HG03095 (cell line): ENCODE results near the gene UPK3A.
A peak's percentile ranks its signal among the peaks of the same experiment; 100 is the strongest.
"Not testable (repeated sequence)": the region's sequence is repeated elsewhere in the genome, so short reads cannot be mapped to it uniquely, and the experiment has no call there.

Source experiments
- ATAC-seq: cut with Tn5 transposase; IDR thresholded peaks from one replicate; pipeline ENCODE4 v1.9.1; 2021; ENCODE audit warnings: moderate library complexity; ENCODE audit not compliant: unreplicated experiment

Gene UPK3A

DNA sequence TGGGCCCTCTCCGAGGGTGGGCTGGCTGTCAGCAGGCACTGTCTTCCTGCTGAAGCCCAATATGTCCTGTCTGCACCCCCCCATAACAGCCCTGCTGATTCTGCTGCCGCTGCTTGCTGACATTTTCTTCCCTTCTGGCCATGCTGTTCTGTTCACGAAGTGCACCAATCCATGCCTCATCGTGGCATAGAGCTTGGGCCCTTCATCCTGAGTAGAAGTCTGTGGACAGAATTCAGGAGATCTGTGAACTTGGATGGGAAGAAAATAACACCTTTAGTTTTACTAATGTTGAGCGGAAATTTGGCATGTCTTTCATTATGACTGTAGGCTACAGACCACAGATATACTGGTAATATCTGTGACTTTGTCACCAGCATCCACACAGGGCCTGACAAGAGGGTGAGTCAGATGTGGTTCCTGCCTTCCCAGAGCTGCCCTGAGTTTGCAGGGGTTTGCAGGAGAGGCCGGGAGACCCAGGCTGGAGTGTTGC lies 29.9 kb upstream of the UPK3A start:
- no peak for ATAC-seq

GRCh38 chr22:45257941-45258340 lies 26.8 kb upstream of the UPK3A start:
- ATAC-seq: not testable (repeated sequence)

DNA sequence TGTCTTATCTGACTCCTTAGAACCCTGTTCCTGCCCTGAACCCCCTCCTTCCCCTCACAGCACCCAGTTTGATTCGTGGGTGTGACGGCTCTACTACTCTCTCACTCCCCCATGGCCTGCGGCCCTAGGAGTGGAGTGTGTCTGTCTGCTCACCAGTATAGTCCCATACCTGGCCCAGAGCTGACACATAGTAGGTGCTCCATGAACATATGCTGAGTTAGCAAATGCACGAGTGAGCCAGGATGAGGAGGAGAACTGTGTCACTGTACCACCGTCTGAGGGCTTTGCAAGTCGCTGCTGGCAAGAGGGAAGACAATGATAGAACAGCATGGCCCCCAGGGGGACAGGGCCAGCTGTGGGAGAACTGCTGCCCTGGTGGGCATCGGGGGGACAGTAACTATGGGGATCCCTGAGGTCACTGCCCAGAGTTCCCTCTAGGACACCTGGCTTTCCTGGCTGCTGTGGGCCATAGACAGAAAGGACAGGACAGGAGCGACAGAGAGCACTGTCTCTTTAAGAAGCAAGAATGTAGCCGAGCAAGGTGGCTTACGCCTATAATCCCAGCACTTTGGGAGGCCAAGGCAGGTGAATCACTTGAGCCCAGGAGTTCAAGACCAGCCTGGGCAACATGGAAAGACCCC lies 24.9 kb upstream of the UPK3A start:
- no peak for ATAC-seq

- ATAC-seq: not testable (repeated sequence)
Observed at GRCh38 chr22:45260395-45260759, 24.4 kb upstream of the UPK3A start.

GRCh38 chr22:45261407-45262088 lies 23.2 kb upstream of the UPK3A start:
- no peak for ATAC-seq

GRCh38 chr22:45262195-45262930 lies 22.4 kb upstream of the UPK3A start:
- no peak for ATAC-seq

- peak; percentile 33 for ATAC-seq
Observed at GRCh38 chr22:45262931-45263462, 21.8 kb upstream of the UPK3A start.

DNA sequence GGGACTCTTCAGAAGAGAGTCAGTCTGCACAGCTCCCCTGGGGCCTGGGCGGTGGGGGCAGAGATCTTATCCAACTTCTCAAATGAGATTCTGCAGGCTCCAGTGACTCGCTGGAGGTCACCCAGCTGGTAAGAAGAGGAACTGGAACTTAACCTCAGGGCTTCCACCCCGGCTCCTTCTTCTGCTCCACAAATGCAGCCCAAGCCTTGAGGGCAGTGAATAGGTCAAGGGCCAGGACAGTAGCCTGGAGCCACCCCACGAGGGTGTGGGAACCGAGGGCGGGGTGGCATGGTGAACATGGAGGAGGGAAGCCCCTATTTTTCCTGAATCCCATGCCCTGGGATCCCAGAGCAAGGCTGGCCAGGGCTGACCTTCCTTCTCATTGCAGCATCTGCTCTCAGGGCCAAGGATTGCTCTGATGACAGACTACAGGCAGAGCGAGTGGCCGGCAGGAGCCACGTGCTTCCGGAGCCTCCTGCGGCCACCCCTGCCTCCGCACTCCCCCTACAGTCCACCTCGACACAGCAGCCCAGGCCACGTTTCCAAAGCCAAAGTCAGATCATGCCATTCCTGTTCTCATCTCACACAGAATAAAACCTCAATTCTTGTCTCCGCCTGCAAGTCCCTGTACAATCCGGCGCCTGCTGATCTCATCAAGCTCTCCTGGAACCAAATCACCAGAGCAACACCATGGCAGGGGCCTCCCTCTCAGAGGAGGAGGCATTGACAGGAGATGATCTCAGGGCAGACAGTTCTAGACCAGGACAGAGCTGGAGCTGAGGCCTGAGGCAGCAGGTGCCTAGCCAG lies 21.1 kb upstream of the UPK3A start:
- peak; percentile 64 for ATAC-seq

DNA sequence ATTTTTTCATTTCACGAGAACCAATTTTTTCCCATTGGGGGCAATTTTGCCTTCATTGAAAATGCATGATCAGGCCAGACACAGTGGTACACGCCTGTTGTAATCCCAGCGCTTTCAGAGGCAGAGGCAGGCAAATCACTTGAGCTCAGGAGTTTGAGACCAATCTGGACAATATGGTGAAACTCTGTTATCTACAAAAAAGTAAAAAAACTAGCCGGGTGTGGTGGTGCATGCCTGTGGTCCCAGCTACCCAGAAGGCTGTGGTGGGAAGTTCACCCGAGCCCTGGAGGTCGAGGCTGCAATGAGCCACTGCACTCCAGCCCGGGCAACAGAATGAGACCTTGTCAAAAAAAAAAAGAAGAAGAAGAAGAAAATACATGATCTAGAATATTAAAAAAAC lies 19.2 kb upstream of the UPK3A start:
- no peak for ATAC-seq

GRCh38 chr22:45268167-45268957 lies 16.4 kb upstream of the UPK3A start:
- peak; percentile 9 for ATAC-seq

- ATAC-seq: peak; percentile 56
Observed at GRCh38 chr22:45268958-45269844, 15.5 kb upstream of the UPK3A start.

DNA sequence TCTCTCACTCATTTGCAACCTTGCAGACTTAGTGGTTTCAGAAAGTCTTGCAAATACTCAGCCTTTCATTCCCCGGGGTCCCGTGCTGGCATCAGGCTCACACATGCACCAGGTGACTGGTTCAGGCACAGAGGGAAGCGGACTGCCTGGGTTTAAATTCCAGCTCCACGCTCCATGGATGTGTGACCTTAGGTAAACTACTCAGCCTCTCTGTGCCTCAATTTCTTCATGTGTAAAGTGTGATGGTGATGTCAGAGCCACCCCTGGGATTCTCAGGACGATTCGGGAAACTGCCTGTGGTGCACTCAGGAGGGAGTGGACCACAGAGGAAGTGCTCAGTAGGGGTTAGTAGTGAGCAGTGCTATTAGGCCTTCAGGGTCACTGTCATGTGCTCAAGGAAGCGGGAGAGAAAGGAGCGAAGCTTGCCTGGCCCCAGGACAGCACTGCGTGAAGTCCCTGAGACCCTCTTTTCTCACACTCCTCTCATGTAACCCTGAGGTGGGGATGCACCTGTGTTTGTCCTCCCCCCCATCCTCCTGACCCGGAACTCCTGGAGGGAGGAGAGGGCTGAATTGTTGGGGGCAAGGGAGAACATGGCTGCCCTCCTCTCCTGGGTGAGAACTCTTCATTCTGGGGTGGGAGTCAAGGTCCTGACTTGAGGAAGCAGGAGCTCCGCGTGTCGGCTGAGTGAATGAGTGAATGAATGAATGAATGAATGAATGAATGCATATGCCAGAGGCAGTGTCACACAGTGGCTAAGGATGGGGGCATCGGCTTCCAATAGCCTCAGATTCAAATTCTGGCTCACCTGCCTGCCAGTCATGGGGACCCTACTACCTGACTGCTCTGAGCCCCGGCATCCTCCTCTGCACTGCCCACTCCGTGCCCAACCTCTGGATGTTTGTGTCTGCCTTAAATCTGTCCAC lies 14.4 kb upstream of the UPK3A start:
- no peak for ATAC-seq

DNA sequence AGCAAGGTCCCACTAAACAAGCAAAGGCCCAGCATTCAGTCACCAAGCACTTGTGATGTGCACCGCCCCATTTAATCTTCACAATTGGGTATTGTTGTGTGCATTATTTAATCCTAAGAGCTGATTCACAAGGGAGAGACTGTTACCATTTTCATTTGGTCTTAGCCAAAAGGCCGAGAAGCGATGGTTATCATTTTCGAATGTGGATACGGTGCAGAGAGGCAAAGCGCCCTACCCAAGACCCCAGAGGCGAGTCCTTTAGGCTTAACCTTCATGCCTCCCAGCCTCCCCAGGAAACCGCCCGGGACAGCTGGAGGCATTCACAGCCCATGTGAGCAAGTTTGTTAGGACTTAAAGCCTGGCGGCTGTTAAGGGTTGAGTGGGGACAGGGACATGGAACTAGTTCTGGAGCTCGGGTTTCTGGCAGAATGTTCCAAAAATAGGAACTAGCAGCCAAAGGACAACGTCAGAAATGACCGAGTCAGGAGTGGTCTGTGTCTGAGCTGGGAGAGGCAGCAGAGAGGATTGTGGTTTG lies 13.0 kb upstream of the UPK3A start:
- no peak for ATAC-seq

- ATAC-seq: no peak
Observed at GRCh38 chr22:45272498-45272897, 12.3 kb upstream of the UPK3A start.

DNA sequence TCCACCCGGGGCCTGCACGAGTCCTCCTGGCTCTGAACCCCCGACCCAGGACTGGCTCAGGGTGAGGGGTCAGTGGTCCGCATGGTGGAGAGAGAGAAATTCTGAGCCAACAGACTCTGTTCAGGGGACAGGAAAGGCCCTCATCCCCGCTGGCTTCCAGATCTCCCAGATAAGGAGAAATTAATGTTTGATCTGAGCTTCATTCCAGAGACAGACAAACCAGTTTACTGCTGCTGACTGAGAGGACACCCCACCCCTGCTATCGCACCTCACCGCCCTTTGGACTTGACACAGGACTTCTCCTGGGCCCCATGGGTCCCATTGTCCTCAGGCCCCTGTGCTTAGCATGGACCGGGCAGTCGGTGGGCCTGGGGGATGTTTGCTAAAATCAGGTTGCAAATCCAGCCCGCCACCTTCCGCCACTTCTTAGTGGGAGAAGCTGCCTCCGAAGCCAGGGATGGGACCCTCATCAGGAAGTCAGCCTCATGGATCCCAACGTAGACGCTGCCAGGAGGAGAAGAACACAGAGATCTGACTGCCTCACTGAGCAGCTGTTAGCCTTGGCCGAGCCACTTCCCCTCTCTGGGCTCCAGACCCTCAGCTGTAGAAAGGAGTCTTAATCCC lies 11.2 kb upstream of the UPK3A start:
- ATAC-seq: no peak

DNA sequence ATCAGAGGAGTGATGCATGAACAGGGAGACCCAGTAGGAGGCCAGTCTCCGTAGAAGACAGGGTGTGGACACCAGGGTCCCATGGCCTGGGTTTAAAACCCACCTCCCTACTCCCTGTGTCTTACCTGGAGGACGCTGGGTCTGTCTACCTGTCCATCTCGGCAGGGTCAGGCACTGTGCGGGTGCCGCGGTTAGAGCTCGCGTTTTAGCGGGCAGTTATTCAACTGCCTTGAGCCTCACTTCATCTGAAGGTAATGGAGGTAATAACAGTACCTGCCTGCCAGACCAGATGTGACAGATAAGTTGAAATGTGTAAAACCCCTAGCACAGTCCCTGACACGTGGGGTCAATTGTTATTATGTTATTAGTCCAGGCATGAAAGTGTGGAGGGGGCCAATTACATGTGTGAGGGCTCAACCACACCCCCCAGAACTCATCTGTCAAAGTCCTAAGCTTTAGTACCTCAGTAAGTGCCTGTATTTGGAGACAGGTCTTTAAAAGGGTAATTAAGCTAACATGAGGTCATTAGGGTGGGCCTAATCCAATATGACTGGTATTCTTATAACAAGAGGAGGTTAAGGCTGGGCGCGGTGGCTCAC lies 8.1 kb upstream of the UPK3A start:
- no peak for ATAC-seq

DNA sequence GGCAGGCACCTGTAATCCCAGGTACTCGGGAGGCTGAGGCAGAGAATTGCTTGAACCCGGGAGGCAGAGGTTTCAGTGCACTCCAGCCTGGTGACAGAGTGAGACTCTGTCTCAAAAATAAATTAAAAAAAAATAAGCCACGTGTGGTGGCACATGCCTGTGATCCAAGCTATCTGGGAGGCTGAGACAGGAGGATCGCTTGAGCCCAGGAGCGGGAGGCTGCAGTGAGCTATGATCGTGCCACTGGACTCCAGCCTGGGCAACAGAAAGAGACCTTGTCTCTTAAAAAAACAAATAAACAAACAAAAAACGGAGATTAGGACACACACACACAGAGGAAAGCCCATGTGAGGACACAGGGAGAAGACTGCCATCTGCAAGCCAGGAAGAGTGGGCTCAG lies 7.0 kb upstream of the UPK3A start:
- not testable (repeated sequence) for ATAC-seq
